Tibial artery (tissue), 4 donors: ENCODE measurements around the gene CASP8AP2.
"Not testable (repeated sequence)": the region's sequence is repeated elsewhere in the genome, so short reads cannot be mapped to it uniquely, and the experiment has no call there.

ENCODE experiments used
- DNase-seq, 2 donors: peaks; one replicate each; pipeline ENCODE4 v3.0.0-alpha.2; 2019
- H3K27ac ChIP-seq, 2 donors: fragments of 200-600 bp; sonication (generic) in 1 of 2; 1 replicate in 1 of 2; 2 replicates in 1 of 2; pipeline ENCODE4 v1.5.1; 2018 to 2019; ENCODE audit warnings: mild to moderate bottlenecking in 1 of 2
- H3K27me3 ChIP-seq, 2 donors: fragments of 200-600 bp; sonication (generic) in 1 of 2; one replicate each; pipeline versions ENCODE4 v1.5.1 to v1.6.0; 2016 to 2019
- H3K36me3 ChIP-seq, 3 donors: fragments of 200-600 bp; sonication (generic) in 2 of 3; one replicate each; pipeline ENCODE4 v1.5.1; 2016 to 2019; ENCODE audit warnings: mild to moderate bottlenecking in 2 of 3
- H3K4me1 ChIP-seq, 4 donors: fragments of 200-600 bp; sonication (generic) in 2 of 4; 1 replicate in 3 of 4; 2 replicates in 1 of 4; pipeline ENCODE4 v1.5.1; 2016 to 2019
- H3K4me3 ChIP-seq, 2 donors: fragments of 200-600 bp; sonication (generic) in 1 of 2; 1 replicate in 1 of 2; 2 replicates in 1 of 2; pipeline ENCODE4 v1.5.1; 2018 to 2019; ENCODE audit warnings: mild to moderate bottlenecking in 2 of 2
- H3K9me3 ChIP-seq, 3 donors: fragments of 200-600 bp; sonication (generic) in 1 of 3; one replicate each; pipeline ENCODE4 v1.5.1; 2016 to 2019
- intact Hi-C: fragments of 100-400 bp; cut with DNase I; formaldehyde crosslinking; loops from one replicate; pipeline ENCODE4 v1.15.0; 2023; ENCODE audit warnings: low total_unique reads
- TF ChIP-seq, protein P1 (sequence below), 2 experiments: fragments of 200-600 bp in 1 of 2; fragments of 450-650 bp in 1 of 2; IDR thresholded peaks; one replicate each; pipeline ENCODE4 v1.5.1; 2017 to 2019; ENCODE audit warnings: antibody characterized with exemption in 2 of 2, mild to moderate bottlenecking in 1 of 2, moderate library complexity in 1 of 2

Gene CASP8AP2

DNA sequence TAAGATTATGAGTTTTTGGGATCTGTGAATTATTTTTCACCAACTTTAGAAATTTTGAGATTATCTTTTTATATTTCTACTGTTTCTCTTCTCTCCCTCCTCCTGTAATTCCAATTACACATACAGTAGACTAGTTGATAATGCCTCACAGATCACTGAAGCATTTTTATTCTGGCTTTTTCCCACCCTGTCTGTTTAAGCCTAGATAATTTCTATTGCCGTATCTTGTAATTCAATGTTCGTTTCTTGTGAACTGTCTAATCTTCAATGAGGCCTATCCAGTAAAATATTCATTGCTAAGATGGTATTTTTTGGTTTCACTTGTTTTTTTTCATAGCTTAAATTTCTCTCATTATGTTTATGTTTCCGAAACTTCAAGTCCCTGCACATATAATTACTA lies 22.1 kb upstream of the CASP8AP2 start:
- no peaks in the 10 kb centered on the region for H3K4me1 ChIP-seq
- no peak for DNase-seq
- H3K36me3 ChIP-seq = peaks cover 0 to 5% (median 0%) of the 10 kb centered on the region in 3 donors
- no peaks in the 10 kb centered on the region for H3K9me3 ChIP-seq
- TF ChIP-seq, protein P1, sequence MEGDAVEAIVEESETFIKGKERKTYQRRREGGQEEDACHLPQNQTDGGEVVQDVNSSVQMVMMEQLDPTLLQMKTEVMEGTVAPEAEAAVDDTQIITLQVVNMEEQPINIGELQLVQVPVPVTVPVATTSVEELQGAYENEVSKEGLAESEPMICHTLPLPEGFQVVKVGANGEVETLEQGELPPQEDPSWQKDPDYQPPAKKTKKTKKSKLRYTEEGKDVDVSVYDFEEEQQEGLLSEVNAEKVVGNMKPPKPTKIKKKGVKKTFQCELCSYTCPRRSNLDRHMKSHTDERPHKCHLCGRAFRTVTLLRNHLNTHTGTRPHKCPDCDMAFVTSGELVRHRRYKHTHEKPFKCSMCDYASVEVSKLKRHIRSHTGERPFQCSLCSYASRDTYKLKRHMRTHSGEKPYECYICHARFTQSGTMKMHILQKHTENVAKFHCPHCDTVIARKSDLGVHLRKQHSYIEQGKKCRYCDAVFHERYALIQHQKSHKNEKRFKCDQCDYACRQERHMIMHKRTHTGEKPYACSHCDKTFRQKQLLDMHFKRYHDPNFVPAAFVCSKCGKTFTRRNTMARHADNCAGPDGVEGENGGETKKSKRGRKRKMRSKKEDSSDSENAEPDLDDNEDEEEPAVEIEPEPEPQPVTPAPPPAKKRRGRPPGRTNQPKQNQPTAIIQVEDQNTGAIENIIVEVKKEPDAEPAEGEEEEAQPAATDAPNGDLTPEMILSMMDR (IDR thresholded peaks at IDR 0.05) = no peak
- H3K27ac ChIP-seq = no peak overlapping the region
- H3K4me3 ChIP-seq = no peak overlapping the region
- intact Hi-C loops = no loop called here
- no peaks in the 10 kb centered on the region for H3K27me3 ChIP-seq

DNA sequence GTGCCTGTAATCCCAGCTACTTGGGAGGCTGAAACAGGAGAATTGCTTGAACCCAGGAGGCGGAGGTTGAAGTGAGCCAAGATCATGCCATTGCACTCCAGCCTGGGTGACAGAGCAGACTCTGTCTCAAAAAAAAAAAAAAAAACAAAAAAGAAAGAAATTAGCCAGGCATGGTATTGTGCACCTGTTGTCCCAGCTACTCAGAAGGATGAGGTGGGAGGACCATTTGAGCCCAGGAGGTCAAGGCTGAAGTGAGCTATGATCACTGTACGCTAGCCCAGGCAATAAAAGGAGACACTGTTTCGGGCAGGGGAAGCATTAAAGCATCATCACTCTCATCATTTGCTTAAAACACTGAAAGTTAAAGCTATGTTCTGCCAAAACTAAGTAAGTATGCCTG lies 16.3 kb upstream of the CASP8AP2 start:
- not testable (repeated sequence) for H3K27me3 ChIP-seq, H3K36me3 ChIP-seq, H3K27ac ChIP-seq, H3K9me3 ChIP-seq, H3K4me3 ChIP-seq, DNase-seq
- intact Hi-C loops = loop anchor here (10.0 kb wide), 1 partner anchor 349 kb away; no protein-coding TSS in a partner anchor
- H3K4me1 ChIP-seq = peaks cover 0 to 15% (median 7%) of the 10 kb centered on the region in 4 donors

DNA sequence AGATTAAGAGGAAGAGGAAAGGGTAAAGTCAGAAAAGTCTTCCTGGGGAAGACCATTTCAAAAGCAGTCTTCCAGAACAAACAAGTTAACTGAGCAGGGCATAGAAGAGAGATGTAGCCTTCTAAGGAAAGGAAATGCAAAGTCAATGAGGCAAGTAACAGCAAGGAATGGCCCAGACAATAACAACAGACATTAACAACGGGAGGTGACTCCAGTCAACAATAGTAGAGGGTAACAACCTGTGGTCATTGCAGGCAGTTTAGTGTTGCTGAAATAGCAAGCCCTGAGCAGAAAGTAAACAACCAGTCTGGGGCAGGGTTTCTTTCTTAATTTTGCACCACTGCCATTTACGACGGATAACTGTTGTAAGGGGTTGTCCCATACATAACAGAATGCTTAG lies 12.2 kb upstream of the CASP8AP2 start:
- Histone ChIP-seq H3K27me3 (no peaks in the 10 kb centered on the region), H3K4me1 (peaks cover 0 to 26% (median 16%) of the 10 kb centered on the region in 4 donors), H3K9me3 (no peaks in the 10 kb centered on the region), H3K27ac (no peak overlapping the region), H3K36me3 (no peaks in the 10 kb centered on the region), H3K4me3 (no peak overlapping the region)
- intact Hi-C loops = loop anchor here (10.0 kb wide), 1 partner anchor 353 kb away; no protein-coding TSS in a partner anchor
- TF ChIP-seq, protein P1 (IDR thresholded peaks at IDR 0.05) = no peak
- peak in 1 of 2 donors; percentile 24 for DNase-seq

DNA sequence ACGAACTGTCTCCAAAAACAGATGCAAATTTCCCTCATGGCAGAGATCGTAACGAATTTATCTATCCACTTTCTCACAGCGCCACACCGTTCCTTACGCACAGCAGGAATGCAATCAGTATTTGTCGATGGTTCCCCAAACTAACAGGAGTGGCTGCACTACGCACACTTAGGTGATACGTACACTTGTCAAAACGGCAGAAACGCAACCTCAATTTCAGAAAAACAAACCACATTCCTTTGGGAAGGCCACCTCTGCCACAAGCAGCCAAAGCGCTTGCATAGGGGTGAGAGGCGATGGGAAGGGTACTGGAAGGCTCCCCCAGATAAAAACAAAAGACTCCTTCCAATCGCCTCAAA lies 10.7 kb upstream of the CASP8AP2 start:
- Histone ChIP-seq H3K36me3 (no peaks in the 10 kb centered on the region), H3K27ac (peak overlapping the region; percentile 72 to 84), H3K4me3 (peak overlapping the region; percentile 82), H3K27me3 (no peaks in the 10 kb centered on the region), H3K4me1 (peaks cover 0 to 26% (median 16%) of the 10 kb centered on the region in 4 donors), H3K9me3 (no peaks in the 10 kb centered on the region)
- TF ChIP-seq, protein P1 (IDR thresholded peaks at IDR 0.05) = no peak
- intact Hi-C loops = loop anchor here (10.0 kb wide), 1 partner anchor 354 kb away; no protein-coding TSS in a partner anchor
- no peak for DNase-seq

DNA sequence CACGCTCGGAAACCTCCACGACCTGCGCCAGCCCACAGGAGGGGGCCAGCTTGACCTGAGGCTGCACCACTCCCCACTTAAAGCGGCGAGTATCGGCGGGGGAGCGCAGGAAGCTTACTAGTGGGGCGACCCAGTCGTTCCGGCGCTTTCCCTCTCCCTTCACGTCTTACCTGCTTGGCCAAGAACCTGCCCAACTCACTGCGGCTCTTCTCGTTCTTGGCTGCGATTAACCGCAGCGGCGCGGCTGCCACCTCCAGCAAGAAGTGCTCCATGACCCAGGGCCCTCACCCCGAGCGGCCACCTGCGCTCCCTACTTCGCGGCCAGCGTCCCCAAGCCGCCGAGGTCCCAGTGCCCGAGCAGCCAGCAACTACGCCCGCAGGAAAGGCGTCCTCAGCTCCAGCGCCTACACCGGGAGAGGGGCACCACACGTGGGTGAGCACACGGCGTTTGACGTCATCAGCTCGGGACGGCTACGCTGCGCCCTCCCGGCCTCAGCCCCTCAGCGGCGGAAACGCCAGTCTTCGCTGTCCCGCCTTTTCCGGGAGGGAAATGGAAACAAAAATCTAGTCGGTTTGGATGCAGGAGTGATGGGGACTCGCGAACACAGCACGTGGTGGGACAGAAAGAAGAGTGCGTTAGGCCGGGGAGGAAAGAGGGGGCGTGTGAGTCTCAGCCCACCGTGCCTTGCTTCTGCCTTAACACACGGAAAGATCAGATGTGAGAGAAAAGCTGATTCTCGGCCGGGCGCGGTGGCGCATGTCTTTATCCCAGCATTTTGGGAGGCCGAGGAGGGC lies 10.1 kb upstream of the CASP8AP2 start, which contains the start of gene MDN1:
MDN1 (minus strand) TSS at position 459 of the 795 bp plus-strand sequence; CDS start at position 272, 187 bp downstream.
- Histone ChIP-seq H3K4me3 (peak within 1 kb of the TSS; percentile 82), H3K27me3 (no peaks in the 10 kb centered on the region), H3K27ac (peak within 1 kb of the TSS; percentile 72 to 84), H3K36me3 (no peaks in the 10 kb centered on the region), H3K9me3 (no peaks in the 10 kb centered on the region), H3K4me1 (peaks cover 0 to 26% (median 16%) of the 10 kb centered on the region in 4 donors)
- peak; percentile 85 to 94 for DNase-seq
- TF ChIP-seq, protein P1 (IDR thresholded peaks at IDR 0.05) = no peak
- intact Hi-C loops = loop anchor here (10.0 kb wide), 1 partner anchor 355 kb away; no protein-coding TSS in a partner anchor

DNA sequence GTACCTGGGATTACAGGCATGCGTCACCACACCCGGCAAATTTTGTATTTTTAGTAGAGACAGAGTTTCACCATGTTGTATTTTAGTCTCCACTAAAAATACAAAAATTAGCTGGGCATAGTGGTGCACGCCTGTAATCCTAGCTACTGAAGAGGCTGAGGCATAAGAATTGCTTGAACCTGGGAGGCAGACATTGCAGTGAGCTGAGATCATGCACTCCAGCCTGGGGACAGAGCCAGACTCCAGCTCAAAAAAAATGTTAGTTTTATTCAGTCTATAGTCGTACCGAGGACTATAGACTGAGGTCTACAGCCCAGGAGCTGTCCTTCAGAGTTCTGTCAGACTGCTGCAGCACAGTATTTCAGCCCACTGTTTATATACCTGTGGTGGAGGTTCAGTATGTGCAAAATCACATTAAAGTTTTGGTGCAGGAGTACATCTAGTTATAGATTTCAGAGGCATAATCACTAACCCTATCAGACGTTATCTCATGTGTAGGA lies 3.6 kb upstream of the CASP8AP2 start:
- intact Hi-C loops = no loop called here
- peak overlapping the region in 1 of 2 donors; percentile 41 for H3K27ac ChIP-seq
- TF ChIP-seq, protein P1 (IDR thresholded peaks at IDR 0.05) = no peak
- no peaks in the 10 kb centered on the region for H3K9me3 ChIP-seq
- H3K36me3 ChIP-seq = no peaks in the 10 kb centered on the region
- peaks cover 0 to 18% (median 12%) of the 10 kb centered on the region in 4 donors for H3K4me1 ChIP-seq
- no peak overlapping the region for H3K4me3 ChIP-seq
- H3K27me3 ChIP-seq = no peaks in the 10 kb centered on the region
- no peak for DNase-seq

DNA sequence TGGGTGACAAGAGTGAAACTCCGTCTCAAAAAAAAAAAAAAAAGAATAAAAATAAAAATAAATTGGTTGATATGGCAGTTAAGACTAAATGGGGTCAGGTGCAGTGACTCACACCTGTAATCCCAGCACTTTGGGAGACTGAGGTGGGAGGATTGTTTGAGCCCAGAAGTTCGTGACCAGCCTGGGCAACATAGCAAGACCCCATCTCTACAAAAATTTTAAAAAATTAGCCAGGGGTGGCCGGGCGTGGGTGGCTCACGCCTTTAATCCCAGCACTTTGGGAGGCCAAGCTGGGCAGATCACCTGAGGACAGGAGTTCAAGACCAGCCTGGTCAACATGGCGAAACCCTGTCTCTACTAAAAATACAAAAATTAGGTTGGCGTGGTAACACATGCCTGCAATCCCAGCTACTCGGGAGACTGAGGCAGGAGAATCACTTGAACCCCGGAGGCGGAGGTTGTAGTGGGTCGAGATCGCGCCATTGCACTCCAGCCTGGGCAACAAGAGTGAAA lies 1.1 kb upstream of the CASP8AP2 start:
- H3K27me3 ChIP-seq, intact Hi-C loops, H3K9me3 ChIP-seq, DNase-seq: not testable (repeated sequence)
- peak overlapping the region; percentile 84 to 90 for H3K27ac ChIP-seq
- H3K4me1 ChIP-seq = peaks cover 0 to 20% (median 13%) of the 10 kb centered on the region in 4 donors
- H3K36me3 ChIP-seq = peaks cover 3 to 19% (median 3%) of the 10 kb centered on the region in 3 donors
- H3K4me3 ChIP-seq = peak overlapping the region; percentile 72 to 79
